AG09319 (cell line): ENCODE data around the gene UNKL.

Source experiments
- DNase-seq: peaks from one replicate; pipeline ENCODE4 v3.0.0-alpha.2; 2010; ENCODE audit warnings: low read depth; ENCODE audit errors: extremely low read depth
- CTCF ChIP-seq: IDR thresholded peaks from 2 replicates; pipeline ENCODE4 v1.5.1; 2011; ENCODE audit warnings: low read depth, mild to moderate bottlenecking, inconsistent platforms, low read length, moderate library complexity

Gene UNKL

GRCh38 chr16:1336619-1337018, 77.9 kb downstream of the UNKL start:
- DNase-seq, result no peak
- no peak for TF ChIP-seq CTCF

GRCh38 chr16:1335996-1336395, 78.5 kb downstream of the UNKL start:
- DNase-seq, result no peak

GRCh38 chr16:1335211-1335971, 79.1 kb downstream of the UNKL start:
- DNase-seq, result no peak
- no peak for TF ChIP-seq CTCF

More at GRCh38 chr16:1335996-1336395, 78.5 kb downstream of the UNKL start:
- TF ChIP-seq CTCF, result no peak

- TF ChIP-seq CTCF, result no peak
- no peak for DNase-seq
Measured at GRCh38 chr16:1334739-1335138, 79.8 kb downstream of the UNKL start.

GRCh38 chr16:1333854-1334700, 80.4 kb downstream of the UNKL start:
- no peak for TF ChIP-seq CTCF
- no peak for DNase-seq

DNA sequence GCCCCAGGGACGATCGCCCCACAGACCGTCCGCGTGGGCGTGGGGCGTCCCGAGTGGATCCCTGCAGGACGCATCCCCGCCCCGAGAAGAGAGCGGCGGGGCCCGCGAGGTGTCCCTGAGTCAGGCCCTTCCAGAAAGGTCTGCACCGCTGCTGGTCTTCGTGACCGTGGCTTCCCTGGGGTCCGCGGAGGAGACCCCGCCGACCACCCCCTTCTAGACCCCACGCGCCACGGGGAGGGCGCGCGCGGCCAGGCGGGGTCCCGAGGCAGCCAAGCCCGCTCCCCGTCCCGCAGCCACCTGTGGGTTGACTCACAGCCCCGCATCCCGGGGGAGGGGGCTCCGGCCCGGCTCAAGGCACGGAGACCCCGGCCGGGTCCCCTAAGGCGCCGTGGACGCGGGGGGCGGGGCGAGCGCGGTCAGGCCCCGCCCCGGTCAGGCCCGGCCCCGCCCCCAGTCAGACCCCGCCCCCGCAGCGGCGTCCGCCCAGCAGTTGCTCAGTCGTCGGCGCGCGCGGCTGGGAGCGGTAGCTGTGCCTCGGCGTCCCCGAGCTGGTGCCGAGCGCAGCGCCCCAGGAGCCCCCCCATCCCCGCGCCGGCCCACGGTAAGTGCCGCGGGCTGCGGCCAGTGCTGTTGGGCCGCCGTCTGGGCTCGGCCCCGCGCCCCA, 81.2 kb downstream of the UNKL start, which contains the start of gene BAIAP3:
BAIAP3 (plus strand) TSS at position 497 of the 664 bp plus-strand sequence. CDS start 4,905 bp downstream, outside the sequence.
- no peak for TF ChIP-seq CTCF
- no peak for DNase-seq
